Sciatic nerve (tissue), 2 donors: ENCODE results near the gene CABCOCO1. TPM values are rescaled to one million over a fixed set of nuclear protein-coding genes. Genes with fewer than 3 reads are reported as not detected.
A peak's percentile ranks its signal among the peaks of the same experiment; 100 is the strongest.
"Not testable (repeated sequence)": the region's sequence is repeated elsewhere in the genome, so short reads cannot be mapped to it uniquely, and the experiment has no call there.

ENCODE experiments used
- ATAC-seq: fragments of 200-7000 bp; cut with Tn5 transposase; one replicate; pipeline ENCODE4 v1.9.1; 2020; ENCODE audit warnings: mild to moderate bottlenecking, moderate library complexity
- DNase-seq: peaks from one replicate; pipeline ENCODE4 v3.0.0-alpha.2; 2020; ENCODE audit warnings: low spot score
- intact Hi-C: fragments of 100-400 bp; cut with DNase I; formaldehyde crosslinking; loops from one replicate; pipeline ENCODE4 v1.14.2; 2022
- total RNA-seq: library from RNA; stranded (reverse); fragmentation: NEBNext Ultra II Directional; extraction: Animal tissue kit (Norgen Biotek cat#: 25700); gene quantifications from one replicate; pipeline ENCODE4 v1.2.1, GENCODE V29; 2021
- donor health status: DM: no; HTN: no; CAD: no.
- donor health status: DM: no; HTN: no; CAD: no.

Gene CABCOCO1
- total RNA-seq, 1 donor from 2014 or later = not detected

- no peak for DNase-seq
- intact Hi-C loops = no loop called here
- no peak for ATAC-seq
Observed at GRCh38 chr10:61639952-61640351, 22.8 kb upstream of the CABCOCO1 start.

DNA sequence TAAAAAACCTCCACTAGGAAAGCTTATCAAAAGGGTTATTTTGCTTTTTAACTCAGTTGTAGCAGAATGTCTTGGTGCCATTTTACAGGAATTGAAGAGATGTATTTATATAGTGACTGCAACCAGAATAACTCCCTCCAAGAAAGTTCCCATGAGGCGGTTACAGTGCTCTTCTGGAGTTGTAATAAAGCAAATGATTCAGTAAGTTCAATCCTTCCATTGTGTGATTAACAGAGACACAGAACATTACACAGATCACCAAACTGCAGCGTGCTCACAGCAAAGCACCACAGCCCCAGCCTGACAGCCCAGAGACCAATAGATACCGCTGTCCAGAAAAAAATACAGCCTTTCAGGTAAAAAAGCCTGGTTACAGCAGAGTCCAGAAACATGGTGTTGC, 21.9 kb upstream of the CABCOCO1 start:
- ATAC-seq (no peak), DNase-seq (no peak)
- intact Hi-C loops = no loop called here

DNA sequence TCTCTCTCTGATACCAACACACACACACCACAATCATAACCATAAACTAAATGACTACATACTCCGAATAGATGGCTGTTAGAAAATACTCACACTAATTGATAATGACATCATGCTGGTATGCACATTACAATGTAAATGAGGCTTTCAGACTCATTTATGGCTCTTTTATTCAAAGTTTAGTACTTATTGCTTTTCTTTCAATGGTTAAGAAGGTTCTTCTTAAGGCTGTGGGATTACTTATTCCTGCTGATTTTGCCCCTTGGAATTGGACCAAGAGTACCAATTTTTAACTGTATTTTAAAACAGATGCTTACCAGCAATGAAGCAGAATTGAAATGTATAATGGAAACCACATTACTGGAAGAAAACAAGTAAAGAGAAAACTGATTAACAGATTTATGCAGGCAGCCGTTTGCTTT, 20.6 kb upstream of the CABCOCO1 start:
- ATAC-seq = no peak
- intact Hi-C loops = no loop called here

GRCh38 chr10:61642676-61643075, 20.1 kb upstream of the CABCOCO1 start:
- intact Hi-C loops = no loop called here
- DNase-seq (no peak), ATAC-seq (peak; percentile 76)

More for the DNA sequence above, 20.6 kb upstream of the CABCOCO1 start:
- no peak for DNase-seq

- intact Hi-C loops = no loop called here
- ATAC-seq = peak; percentile 83
- DNase-seq = no peak
Observed at GRCh38 chr10:61643316-61643751, 19.4 kb upstream of the CABCOCO1 start.

GRCh38 chr10:61653699-61654098, 9.0 kb upstream of the CABCOCO1 start:
- no peak for DNase-seq
- ATAC-seq = no peak
- intact Hi-C loops = no loop called here

DNA sequence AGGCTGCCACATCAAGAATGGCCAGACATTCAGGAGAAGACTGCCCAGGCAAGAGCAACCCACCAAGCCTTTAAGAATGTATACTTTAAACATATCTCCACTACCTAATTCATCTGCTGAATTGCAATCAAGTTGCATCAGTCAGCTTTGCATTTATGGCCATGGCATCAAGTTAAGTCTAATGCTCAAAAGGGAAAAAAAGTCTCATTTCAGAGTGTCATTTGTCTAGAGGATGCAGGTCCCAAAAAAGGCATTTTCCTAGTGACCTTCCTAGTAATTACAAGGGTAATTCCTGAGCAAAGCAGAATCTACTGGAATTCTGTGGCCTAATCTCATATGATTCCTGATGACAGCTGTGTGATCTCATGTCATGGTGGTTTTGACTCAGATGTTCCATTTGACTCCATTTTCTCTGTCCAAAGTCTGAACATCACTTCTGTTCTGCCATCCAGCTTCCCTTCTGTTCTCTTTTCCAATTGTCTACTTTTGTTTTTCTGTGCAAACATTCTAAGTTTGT, 7.3 kb upstream of the CABCOCO1 start:
- ATAC-seq (no peak), DNase-seq (no peak)
- intact Hi-C loops = no loop called here

GRCh38 chr10:61663466-61663865, 737 bp downstream of the CABCOCO1 start:
- ATAC-seq (no peak), DNase-seq (no peak)
- intact Hi-C loops = no loop called here

GRCh38 chr10:61664985-61665384, 2.3 kb downstream of the CABCOCO1 start:
- ATAC-seq (no peak), DNase-seq (no peak)
- intact Hi-C loops = no loop called here

- intact Hi-C loops = no loop called here
- DNase-seq (no peak), ATAC-seq (no peak)
Observed at GRCh38 chr10:61669161-61669725, 6.5 kb downstream of the CABCOCO1 start.

DNA sequence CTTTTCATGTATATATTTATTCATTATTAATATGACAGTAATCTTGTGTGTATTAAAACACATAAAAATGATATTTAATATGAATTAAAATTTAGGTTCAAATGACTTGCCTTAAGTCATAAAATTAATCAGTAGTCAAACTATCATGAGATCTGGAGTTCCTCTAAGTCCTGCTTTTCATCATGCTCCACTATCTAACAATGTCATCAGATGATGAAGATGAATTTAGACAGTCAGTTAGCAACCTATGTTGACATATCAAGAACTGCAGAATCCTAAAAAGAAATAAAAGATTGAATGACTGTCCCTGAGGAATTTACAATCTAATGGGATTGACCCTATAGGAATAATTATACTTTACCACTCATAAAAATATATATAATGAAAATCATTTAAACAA, 7.1 kb downstream of the CABCOCO1 start:
- no peak for ATAC-seq
- no peak for DNase-seq
- intact Hi-C loops = no loop called here

- DNase-seq = no peak
- intact Hi-C loops = no loop called here
- no peak for ATAC-seq
Observed at GRCh38 chr10:61673360-61673759, 10.6 kb downstream of the CABCOCO1 start.

DNA sequence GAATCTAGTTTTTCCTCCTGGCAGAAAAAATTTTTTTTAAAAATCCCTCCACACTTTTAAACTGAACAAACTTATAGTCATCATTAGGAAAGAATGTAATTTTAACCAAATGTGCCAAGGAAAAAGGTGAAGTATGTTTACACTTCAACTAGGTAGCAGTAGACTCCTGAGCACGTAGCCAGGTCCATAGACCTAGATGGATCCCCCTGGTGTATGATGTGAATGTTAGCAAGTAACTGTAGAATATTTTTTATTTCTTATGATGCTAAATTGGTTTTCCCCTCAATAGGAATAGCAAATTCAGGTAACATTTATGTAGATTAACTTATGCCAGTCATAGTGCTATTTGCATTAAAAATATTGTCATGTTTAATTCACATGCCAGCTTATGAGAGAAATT, 19.6 kb downstream of the CABCOCO1 start:
- intact Hi-C loops = no loop called here
- no peak for ATAC-seq
- DNase-seq = no peak

DNA sequence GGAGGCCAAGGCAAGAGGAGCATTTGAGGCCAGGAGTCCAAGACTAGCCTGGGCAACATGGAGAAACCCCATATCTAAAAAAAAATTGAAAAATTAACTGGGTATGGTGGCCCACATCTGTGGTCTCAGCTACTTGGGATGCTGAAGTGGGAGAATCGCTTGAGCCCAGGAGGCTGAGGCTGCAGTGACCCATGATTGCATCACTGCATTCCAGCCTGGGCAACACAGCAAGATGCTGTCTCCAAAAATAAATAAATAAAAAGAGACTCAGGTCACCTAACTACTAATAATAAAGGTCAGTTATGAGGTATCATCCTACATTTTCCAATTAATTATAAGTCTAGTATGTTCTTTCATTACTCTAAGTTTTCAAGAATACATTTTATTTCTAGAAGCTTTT, 20.6 kb downstream of the CABCOCO1 start:
- intact Hi-C loops = no loop called here
- no peak for DNase-seq
- ATAC-seq = no peak

DNA sequence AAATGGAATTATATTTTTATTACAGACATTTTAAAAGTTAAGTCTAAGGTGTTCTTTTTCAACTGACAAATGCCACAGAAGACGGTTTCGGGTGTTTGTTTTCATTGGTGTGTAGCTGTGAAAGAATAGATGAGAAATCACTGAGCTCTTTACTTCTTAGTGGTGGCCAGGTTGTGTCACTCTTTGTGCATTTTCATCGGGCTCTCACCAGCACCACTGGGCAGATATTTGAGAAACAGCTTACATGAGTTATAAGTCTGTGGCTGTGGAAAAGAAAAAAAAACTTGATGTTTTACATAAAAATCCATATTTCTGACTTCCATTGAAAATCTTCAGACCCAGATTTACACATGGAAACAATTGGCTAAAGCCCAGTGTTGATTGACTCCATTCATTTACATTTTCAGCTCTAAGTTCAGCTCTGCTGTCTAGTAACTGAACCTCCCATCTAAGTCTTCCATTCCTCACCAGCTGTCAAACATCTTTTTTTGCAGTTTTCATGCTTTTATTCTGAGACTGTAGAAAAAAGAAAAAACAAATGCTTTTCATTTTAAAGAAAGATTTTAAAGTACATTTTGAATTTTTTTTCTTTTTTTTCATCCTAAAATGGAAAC, 22.3 kb downstream of the CABCOCO1 start:
- ATAC-seq = no peak
- DNase-seq = no peak
- intact Hi-C loops = no loop called here

DNA sequence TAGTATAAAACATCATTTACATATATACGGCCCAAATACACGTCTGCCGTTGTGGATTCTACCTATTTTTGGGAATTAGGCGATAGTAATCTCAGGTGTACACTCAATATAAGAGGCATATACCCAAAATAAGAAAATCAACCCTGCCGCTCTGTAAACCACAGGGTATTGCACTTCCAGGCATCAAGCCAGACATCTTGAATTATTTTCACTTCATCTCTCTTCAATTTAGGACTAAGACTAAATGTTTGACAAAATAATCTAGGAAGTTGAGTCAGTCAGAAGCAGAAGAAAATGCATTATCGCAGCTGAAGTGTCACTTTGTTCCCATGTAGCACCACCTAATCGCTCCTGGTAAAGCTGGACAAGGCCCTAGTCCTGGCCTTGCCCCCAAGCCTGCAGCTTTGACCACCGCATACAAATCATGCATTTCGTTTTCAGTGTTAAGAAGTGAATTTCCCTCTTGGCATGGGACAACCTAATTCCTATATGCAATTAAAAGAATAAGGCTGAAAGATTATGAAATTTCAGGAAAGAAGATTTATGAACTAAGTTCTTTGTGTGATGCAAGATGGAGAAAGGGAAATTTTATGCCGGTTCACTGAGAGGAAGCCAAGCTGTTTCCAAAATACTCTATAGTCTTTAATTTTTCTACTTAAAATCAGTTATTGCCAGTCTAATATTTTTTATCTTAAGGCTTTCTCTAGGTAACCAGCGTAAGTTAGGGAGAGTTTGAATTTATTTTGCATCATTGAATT, 26.0 kb downstream of the CABCOCO1 start:
- intact Hi-C loops = no loop called here
- ATAC-seq = no peak

DNA sequence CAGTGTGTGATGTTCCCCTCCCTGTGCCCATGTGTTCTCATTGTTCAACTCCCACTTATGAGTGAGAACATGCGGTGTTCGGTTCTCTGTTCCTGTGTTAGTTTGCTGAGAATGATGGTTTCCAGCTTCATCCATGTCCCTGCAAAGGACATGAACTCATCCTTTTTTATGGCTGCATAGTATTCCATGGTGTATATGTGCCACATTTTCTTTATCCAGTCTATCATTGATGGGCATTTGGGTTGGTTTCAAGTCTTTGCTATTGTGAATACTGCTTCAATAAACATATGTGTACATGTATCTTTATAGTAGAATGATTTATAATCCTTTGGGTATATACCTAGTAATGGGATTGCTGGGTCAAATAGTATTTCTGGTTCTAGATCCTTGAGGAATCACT, 28.9 kb downstream of the CABCOCO1 start:
- ATAC-seq, intact Hi-C loops, DNase-seq: not testable (repeated sequence)

More for the DNA sequence above, 26.0 kb downstream of the CABCOCO1 start:
- DNase-seq = no peak

DNA sequence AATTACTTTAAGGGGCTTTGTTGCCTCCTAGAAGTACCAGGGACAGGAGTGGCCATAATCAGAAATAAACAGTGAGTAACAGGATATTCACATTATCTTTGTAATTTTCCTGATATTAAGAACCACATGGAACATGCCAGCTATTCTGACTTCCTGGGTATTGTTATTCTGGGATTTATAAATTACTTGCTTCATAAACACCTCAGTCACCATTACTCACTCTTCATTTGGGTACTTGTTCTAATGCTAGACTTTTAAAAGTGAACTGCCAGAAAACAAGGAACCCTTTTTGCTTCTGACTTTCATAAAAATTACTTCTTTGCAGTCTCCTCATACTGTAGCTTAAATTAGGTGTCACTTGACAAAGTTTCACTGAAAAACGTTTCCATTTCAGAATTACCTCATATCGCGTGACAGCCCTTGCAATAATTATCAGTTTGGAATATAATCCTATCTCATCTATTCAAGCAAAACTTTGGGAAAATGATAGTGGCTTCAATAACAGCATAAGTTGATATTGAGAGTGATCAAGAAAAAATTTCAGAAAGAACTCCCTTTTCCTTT, 29.8 kb downstream of the CABCOCO1 start:
- intact Hi-C loops = no loop called here
- ATAC-seq (no peak), DNase-seq (no peak)

DNA sequence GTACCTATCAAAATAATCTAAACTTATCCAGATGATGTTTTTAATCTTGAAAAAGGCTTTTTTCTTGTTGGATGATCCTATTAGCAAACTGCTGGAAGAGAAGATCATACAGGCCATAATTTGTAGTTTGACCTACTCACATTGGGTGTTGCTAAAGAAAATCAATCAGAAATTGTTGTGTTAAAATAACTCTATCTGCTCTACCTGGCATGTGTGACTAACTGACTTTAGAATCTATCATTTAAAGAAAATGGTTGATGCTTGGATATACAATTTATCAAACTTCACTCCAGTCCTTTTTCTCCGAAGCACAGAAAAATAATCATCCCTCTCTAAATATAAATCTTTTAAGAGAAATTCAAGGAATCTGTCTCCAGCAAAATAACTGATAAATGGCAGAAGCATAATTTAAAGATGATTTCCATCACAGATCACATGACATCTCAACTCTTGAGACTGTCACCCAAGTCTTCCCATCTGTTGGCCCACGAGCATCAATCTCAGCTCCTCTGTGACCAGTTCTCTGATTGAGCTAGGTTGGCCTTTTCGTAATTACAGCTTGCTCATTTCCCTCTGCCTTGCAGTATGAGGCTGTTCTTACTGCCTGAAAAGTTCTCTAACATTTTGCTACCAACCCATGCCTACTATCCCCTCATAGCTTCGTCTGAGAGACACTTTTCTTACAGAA, 36.4 kb downstream of the CABCOCO1 start:
- intact Hi-C loops = no loop called here

More for the DNA sequence above, 36.4 kb downstream of the CABCOCO1 start:
- ATAC-seq (no peak), DNase-seq (no peak)
